Measurements from ENCODE around the gene FADS1.

Gene FADS1

DNA sequence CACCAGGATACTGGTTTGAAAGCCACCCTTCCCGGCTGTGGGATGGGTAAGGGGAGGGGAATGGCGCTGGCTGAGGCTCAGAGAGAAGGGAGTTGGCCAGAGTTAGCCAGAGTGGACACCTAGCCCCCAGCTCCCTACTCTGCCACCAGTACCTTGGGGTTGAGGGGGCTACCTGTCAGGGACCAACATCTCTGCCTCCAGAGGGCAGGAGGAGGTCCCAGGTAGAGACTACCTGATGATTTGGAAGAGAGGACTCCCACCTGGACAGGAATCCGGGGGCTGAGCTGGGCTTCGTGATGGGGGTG is 60.7 kb downstream of the FADS1 start:
- no peak for DNase-seq

DNA sequence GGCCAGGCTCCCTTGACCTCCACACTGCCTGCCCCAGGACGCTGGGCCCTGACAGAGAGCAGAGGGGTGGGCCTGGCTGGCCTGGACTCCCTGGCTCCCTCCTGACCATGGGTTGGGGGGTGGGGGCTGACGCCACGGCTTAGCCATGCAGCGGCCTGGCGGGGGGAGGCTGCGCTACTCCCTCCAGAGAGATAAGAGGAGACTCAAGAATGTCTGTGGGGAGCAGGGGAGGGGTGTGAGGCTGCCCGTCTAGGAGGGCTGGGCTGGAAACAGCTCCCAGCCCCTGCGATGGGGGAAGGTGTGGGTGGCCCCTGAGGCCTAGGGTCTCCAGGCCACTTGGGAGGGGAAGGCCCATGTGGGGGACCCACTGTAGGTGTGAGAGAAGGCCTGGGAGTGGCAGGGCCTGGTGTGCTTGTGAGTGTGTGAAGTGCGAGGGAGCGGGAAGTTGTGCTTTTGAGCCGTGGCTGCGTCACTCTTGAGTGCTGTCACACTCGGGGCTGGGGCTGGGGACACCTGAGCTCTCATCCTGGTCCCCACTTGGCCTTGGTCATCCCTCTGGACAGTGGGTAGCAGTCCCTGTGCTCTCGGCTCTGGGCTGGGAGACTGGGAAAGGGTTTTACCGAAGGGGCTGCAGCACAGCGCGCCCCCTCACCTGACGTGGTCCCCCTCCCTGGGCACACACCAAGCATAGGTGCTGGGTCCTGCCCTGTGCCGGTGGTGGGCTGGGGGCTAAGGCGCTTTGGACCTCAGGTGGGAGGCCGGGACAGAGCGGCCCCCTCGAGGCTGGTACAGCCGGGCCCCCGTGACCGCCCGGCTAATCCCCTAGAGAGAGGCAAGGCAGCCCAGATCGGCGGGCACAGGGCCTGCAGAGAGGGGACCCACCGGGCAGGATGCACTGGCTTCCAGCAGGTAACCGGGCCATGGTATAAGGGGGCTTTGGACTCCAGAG is 62.0 kb downstream of the FADS1 start:
- no peak for DNase-seq

DNA sequence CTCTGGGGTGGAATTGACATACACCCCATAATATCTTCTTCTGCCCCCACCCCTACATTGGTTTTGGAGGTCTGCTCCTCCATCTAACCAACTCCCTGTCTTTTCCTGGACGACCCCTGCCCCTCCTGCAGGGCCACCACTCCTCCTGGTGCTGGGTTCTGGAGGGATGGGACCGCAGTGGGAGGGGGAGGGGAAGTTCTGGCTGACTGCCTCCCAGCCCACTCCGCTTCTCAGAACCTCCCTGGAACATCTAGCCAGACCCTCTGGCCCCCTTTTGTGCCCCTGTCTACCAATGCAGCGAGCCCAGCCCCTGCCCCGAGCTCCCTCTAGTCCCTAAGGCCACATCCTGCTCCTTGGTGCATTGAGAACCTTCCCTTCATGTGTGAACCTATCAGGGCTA is 63.1 kb downstream of the FADS1 start:
- DNase-seq: no peak

DNA sequence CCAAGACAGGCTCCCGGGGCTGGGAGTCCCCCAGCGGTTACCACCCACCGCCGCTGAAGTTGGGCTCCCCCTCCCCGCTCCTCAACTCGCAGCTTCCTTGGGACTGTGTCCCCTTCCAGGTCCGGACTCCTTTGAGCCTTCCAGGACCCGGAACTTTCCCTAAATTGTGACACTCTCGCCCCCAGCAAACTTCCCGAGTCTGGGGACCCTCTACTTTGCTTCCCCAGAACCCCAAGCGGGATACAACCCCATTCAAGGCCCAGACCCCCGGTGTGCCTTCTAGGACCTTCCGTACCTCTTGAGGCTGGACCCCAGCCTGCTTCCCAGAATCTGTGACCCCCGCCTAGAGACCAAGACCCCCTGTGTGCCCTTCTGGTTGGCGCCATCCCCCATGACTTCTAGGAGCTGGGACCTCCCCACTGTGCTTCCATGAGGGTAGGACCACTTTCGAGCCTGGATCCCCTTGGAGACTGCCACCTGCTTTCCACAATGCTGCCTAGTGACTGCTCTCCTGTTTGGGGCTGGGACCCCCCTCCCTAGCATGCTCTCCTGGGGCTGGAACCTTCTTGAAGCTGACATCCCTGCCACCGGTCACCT is 63.8 kb downstream of the FADS1 start:
- no peak for DNase-seq

DNA sequence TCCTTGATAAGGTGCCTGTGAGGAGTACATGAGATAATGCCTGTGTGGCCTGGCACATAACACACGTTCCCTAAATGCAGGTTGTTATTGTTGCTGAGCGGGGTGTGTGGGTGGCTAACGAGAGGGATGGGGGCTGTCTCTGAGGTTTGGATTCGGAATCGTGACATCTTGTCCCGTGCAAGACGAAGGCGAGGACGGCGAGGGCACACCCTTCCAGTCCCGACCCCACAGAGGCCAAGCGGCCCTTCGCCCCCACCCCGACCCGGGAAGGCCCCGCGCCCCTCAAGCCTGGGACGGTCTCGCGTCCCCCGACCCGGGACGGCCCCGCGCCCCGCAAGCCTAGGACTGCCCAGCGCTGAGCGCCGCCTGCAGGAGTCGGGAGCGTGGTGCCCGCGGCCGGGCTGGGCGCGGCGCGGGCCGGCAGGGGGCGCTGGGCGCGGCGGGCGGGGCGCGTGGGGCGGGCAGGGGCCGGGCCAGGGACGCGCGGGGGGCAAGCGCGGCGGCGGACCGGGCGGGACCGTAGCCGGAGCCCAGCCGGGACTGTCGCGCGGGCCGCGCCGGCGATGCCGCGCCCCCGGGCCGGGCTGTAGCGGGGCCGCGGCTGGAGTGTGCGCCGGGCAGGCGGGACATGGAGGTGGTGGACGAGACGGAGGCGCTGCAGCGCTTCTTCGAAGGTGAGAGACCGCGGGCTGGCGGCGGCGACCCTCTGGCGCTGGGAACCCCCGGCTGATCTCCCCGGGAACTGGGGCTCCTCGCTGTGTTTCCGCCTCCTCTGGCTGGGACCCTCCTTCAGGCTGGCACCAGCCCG is 64.5 kb downstream of the FADS1 start, which contains the start of gene MYRF:
Gene MYRF, plus strand, starts transcription at position 520 of the 808 bp plus-strand sequence. Its CDS starts 109 bp downstream, at position 629.
- DNase-seq: no peak

DNA sequence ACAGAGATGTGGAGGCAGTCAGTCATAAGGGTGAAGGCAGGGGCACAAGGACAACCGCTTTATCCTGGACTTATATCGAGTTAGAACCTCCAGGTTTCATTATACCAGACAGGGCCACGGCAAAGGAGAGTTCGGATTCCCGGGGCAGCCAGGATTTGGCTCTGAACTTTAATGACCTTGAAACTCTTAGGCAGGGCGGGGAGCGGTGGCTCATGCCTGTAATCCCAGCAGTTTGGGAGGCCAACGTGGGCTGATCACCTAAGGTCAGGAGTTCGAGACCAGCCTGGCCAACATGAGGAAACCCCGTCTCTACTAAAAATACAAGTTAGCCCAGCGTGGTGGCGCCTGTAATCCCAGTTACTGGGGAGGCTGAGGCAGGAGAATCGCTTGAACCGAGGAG is 65.4 kb downstream of the FADS1 start:
- DNase-seq: no peak

DNA sequence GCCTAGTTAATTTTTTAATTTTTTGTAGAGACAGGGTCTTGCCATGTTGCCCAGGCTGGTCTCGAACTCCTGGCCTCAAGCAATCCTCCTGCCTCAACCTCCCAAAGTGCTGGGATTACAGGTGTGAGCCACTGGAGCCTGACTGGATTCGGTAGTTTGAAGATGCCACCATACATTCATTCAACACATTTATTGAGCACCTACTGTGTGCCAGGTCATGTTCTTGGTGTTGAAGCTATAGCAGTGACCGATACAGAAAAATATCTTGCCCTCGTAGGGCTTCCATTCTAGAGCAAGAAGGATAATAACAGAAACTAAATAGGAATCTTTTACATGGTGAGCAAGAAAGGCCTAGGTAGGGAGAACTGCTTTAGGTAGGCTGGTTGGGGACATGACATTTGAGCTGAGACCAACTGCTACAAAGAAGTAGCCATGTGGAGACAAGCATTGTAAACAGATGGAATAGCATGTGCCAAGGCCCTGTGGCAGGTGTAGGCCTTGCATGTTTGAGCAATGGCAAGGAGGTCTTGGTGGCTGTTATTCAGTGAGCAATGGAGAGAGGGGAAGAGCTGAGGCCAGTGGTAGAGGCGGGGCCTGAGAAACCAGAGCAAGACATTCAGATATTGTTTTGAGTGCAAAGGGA is 66.1 kb downstream of the FADS1 start:
- no peak for DNase-seq

All from T1000 (cell line).